ENCODE results near the gene SFTPB.

- TF ChIP-seq RARB (CRISPR knock-in tag; IDR thresholded peaks at IDR 0.05) (no peak), ESRRG (CRISPR knock-in tag; IDR thresholded peaks at IDR 0.05) (no peak), ZFP3 (CRISPR knock-in tag; IDR thresholded peaks at IDR 0.05) (no peak), ZNF8 (CRISPR knock-in tag; IDR thresholded peaks at IDR 0.05) (no peak), PATZ1 (CRISPR knock-in tag; IDR thresholded peaks at IDR 0.05; ENCODE audit: borderline replicate concordance) (no peak), BACH2 (CRISPR knock-in tag; IDR thresholded peaks at IDR 0.05; ENCODE audit: borderline replicate concordance) (no peak), CSDC2 (CRISPR knock-in tag; IDR thresholded peaks at IDR 0.05) (no peak), TOX (CRISPR knock-in tag; IDR thresholded peaks at IDR 0.05; ENCODE audit: borderline replicate concordance) (no peak), CREB5 (CRISPR knock-in tag; IDR thresholded peaks at IDR 0.05; ENCODE audit: low read depth) (no peak), GLIS3 (CRISPR knock-in tag; IDR thresholded peaks at IDR 0.05) (no peak), ARNTL (CRISPR knock-in tag; IDR thresholded peaks at IDR 0.05; ENCODE audit: borderline replicate concordance, low read depth) (no peak), TSHZ2 (CRISPR knock-in tag; IDR thresholded peaks at IDR 0.05) (no peak)
These were observed 36.7 kb downstream of the SFTPB start for GRCh38 chr2:85631316-85631715.
